ENCODE data around the gene ATXN1.

The ATXN1 gene

GRCh38 chr6:16539086-16539931, 222.0 kb downstream of the ATXN1 start:
- no peak for DNase-seq (ENCODE audit: low read depth, low spot score)

GRCh38 chr6:16535564-16535963, 225.7 kb downstream of the ATXN1 start:
- no peak for DNase-seq (ENCODE audit: low read depth, low spot score)

GRCh38 chr6:16533721-16534136, 227.5 kb downstream of the ATXN1 start:
- DNase-seq (ENCODE audit: low read depth, low spot score), result no peak

GRCh38 chr6:16533210-16533609, 228.1 kb downstream of the ATXN1 start:
- no peak for DNase-seq (ENCODE audit: low read depth, low spot score)

- no peak for DNase-seq (ENCODE audit: low read depth, low spot score)
Observed at GRCh38 chr6:16527691-16528090, 233.6 kb downstream of the ATXN1 start.

- DNase-seq (ENCODE audit: low read depth, low spot score), result no peak
Observed at GRCh38 chr6:16524380-16524707, 236.9 kb downstream of the ATXN1 start.

GRCh38 chr6:16523606-16524379, 237.5 kb downstream of the ATXN1 start:
- DNase-seq (ENCODE audit: low read depth, low spot score), result no peak

- no peak for DNase-seq (ENCODE audit: low read depth, low spot score)
Observed at GRCh38 chr6:16522937-16523336, 238.3 kb downstream of the ATXN1 start.

- DNase-seq (ENCODE audit: low read depth, low spot score), result no peak
Observed at GRCh38 chr6:16521528-16521927, 239.7 kb downstream of the ATXN1 start.

GRCh38 chr6:16519265-16520242, 241.7 kb downstream of the ATXN1 start:
- no peak for DNase-seq (ENCODE audit: low read depth, low spot score)

- no peak for DNase-seq (ENCODE audit: low read depth, low spot score)
Observed at GRCh38 chr6:16518265-16518664, 243.0 kb downstream of the ATXN1 start.

- no peak for DNase-seq (ENCODE audit: low read depth, low spot score)
Observed at GRCh38 chr6:16514249-16514648, 247.0 kb downstream of the ATXN1 start.

GRCh38 chr6:16512544-16513290, 248.5 kb downstream of the ATXN1 start:
- no peak for DNase-seq (ENCODE audit: low read depth, low spot score)

- DNase-seq (ENCODE audit: low read depth, low spot score), result no peak
Observed at GRCh38 chr6:16511723-16512489, 249.4 kb downstream of the ATXN1 start.

- no peak for DNase-seq (ENCODE audit: low read depth, low spot score)
Observed at GRCh38 chr6:16511040-16511660, 250.1 kb downstream of the ATXN1 start.

GRCh38 chr6:16510245-16510644, 251.0 kb downstream of the ATXN1 start:
- no peak for DNase-seq (ENCODE audit: low read depth, low spot score)

- DNase-seq (ENCODE audit: low read depth, low spot score), result no peak
Observed at GRCh38 chr6:16508959-16509358, 252.3 kb downstream of the ATXN1 start.

- no peak for DNase-seq (ENCODE audit: low read depth, low spot score)
Observed at GRCh38 chr6:16505711-16506357, 255.4 kb downstream of the ATXN1 start.

GRCh38 chr6:16504609-16505008, 256.7 kb downstream of the ATXN1 start:
- no peak for DNase-seq (ENCODE audit: low read depth, low spot score)

All from iPS DF 19.7 (cell line).